Spinal cord (tissue), 10 donors: ENCODE data around the gene RAB35. TPM values are rescaled to one million over a fixed set of nuclear protein-coding genes. Genes with fewer than 3 reads are reported as not detected.

ENCODE experiments used
- DNase-seq, 6 donors: peaks; one replicate each; pipeline versions ENCODE4 v3.0.0 to v3.0.0-alpha.2; 2013 to 2015; ENCODE audit warnings: low spot score in 6 of 6, low read depth in 4 of 6
- H3K27ac ChIP-seq: one replicate; pipeline ENCODE4 v1.5.1; 2013; ENCODE audit warnings: low read depth, low read length, control low read depth
- H3K27me3 ChIP-seq: one replicate; pipeline ENCODE4 v1.6.1; 2013; ENCODE audit warnings: low read length; ENCODE audit not compliant: control insufficient read depth, insufficient read depth
- H3K36me3 ChIP-seq: one replicate; pipeline ENCODE4 v1.6.1; 2013; ENCODE audit warnings: low read length; ENCODE audit not compliant: control insufficient read depth, insufficient read depth
- H3K4me1 ChIP-seq: one replicate; pipeline ENCODE4 v1.6.1; 2013; ENCODE audit warnings: low read length; ENCODE audit not compliant: control insufficient read depth, insufficient read depth
- H3K4me3 ChIP-seq: one replicate; pipeline ENCODE4 v1.5.1; 2013; ENCODE audit warnings: low read depth, low read length, control low read depth
- H3K9me3 ChIP-seq: one replicate; pipeline ENCODE4 v1.6.1; 2013; ENCODE audit warnings: low read length; ENCODE audit not compliant: control insufficient read depth, insufficient read depth
- WGBS: methylation state at CpG from one replicate; pipeline ENCODE4 v1.1.5; 2013; ENCODE audit warnings: missing lambda C conversion rate; ENCODE audit not compliant: insufficient coverage; 5-methylcytosine and 5-hydroxymethylcytosine counted together
- polyA plus RNA-seq, 2 donors: library from polyadenylated mRNA; unstranded; fragments of 120-200 nt; gene quantifications; one replicate each; pipeline ENCODE4 v1.2.1, GENCODE V29; 2013; ENCODE audit not compliant: insufficient read length in 2 of 2
- total RNA-seq, 2 donors: library from RNA; depleted of rRNA in 1 of 2; stranded (reverse); fragments of 120-200 nt in 1 of 2; fragments of >200 nt in 1 of 2; gene quantifications; one replicate each; pipeline versions ENCODE4 v1.2.3 to v1.2.4, GENCODE V29; 2013 to 2014
- donor health status: healthy.

RAB35 gene
- total and polyA plus RNA-seq, 4 donors = 20.7 to 64.2 (median 47.2) TPM

- Histone ChIP-seq H3K27ac (no peak overlapping the region), H3K4me1 (peaks cover 19% of the 10 kb centered on the region), H3K9me3 (no peaks in the 10 kb centered on the region), H3K36me3 (peaks cover 48% of the 10 kb centered on the region), H3K27me3 (no peaks in the 10 kb centered on the region), H3K4me3 (no peak overlapping the region)
- 74% methylated on average over 26 of the region's 26 CpGs for WGBS
- DNase-seq = no peak
Measured at GRCh38 chr12:120110550-120111501, 5.7 kb downstream of the RAB35 start.

GRCh38 chr12:120109570-120110267, 6.8 kb downstream of the RAB35 start:
- Histone ChIP-seq H3K4me1 (peaks cover 10% of the 10 kb centered on the region), H3K27ac (no peak overlapping the region), H3K27me3 (no peaks in the 10 kb centered on the region), H3K36me3 (peaks cover 54% of the 10 kb centered on the region), H3K4me3 (no peak overlapping the region), H3K9me3 (no peaks in the 10 kb centered on the region)
- no peak for DNase-seq
- 78% methylated on average over 5 of the region's 10 CpGs for WGBS

GRCh38 chr12:120106151-120106550, 10.4 kb downstream of the RAB35 start:
- H3K9me3 ChIP-seq = no peaks in the 10 kb centered on the region
- H3K27me3 ChIP-seq = no peaks in the 10 kb centered on the region
- WGBS = no CpG with 5 or more reads among the region's 1 CpG
- no peak overlapping the region for H3K4me3 ChIP-seq
- peaks cover 77% of the 10 kb centered on the region for H3K36me3 ChIP-seq
- peaks cover 22% of the 10 kb centered on the region for H3K4me1 ChIP-seq
- DNase-seq = no peak
- no peak overlapping the region for H3K27ac ChIP-seq

GRCh38 chr12:120103371-120103770, 13.2 kb downstream of the RAB35 start:
- H3K4me3 ChIP-seq = no peak overlapping the region
- WGBS = 98% methylated on average over 13 of the region's 13 CpGs
- H3K27me3 ChIP-seq = no peaks in the 10 kb centered on the region
- H3K27ac ChIP-seq = no peak overlapping the region
- H3K9me3 ChIP-seq = no peaks in the 10 kb centered on the region
- peaks cover 92% of the 10 kb centered on the region for H3K36me3 ChIP-seq
- no peak for DNase-seq
- H3K4me1 ChIP-seq = peaks cover 32% of the 10 kb centered on the region

GRCh38 chr12:120103044-120103338, 13.6 kb downstream of the RAB35 start:
- Histone ChIP-seq H3K27me3 (no peaks in the 10 kb centered on the region), H3K27ac (no peak overlapping the region), H3K9me3 (no peaks in the 10 kb centered on the region), H3K4me1 (peaks cover 32% of the 10 kb centered on the region), H3K4me3 (no peak overlapping the region), H3K36me3 (peaks cover 92% of the 10 kb centered on the region)
- WGBS = 86% methylated on average over 11 of the region's 11 CpGs
- DNase-seq = no peak

- Histone ChIP-seq H3K9me3 (no peaks in the 10 kb centered on the region), H3K36me3 (peaks cover 92% of the 10 kb centered on the region), H3K4me3 (no peak overlapping the region), H3K27me3 (no peaks in the 10 kb centered on the region), H3K27ac (no peak overlapping the region), H3K4me1 (peaks cover 32% of the 10 kb centered on the region)
- DNase-seq = no peak
- 84% methylated on average over 25 of the region's 30 CpGs for WGBS
Measured at GRCh38 chr12:120102189-120103043, 14.1 kb downstream of the RAB35 start.

- no peaks in the 10 kb centered on the region for H3K27me3 ChIP-seq
- H3K4me3 ChIP-seq = no peak overlapping the region
- 78% methylated on average over 13 of the region's 13 CpGs for WGBS
- DNase-seq = no peak
- peaks cover 92% of the 10 kb centered on the region for H3K36me3 ChIP-seq
- peaks cover 32% of the 10 kb centered on the region for H3K4me1 ChIP-seq
- no peak overlapping the region for H3K27ac ChIP-seq
- H3K9me3 ChIP-seq = no peaks in the 10 kb centered on the region
Measured at GRCh38 chr12:120101617-120102016, 14.9 kb downstream of the RAB35 start.

- no peaks in the 10 kb centered on the region for H3K9me3 ChIP-seq
- DNase-seq = no peak
- 70% methylated on average over 11 of the region's 11 CpGs for WGBS
- H3K36me3 ChIP-seq = peaks cover 94% of the 10 kb centered on the region
- peaks cover 32% of the 10 kb centered on the region for H3K4me1 ChIP-seq
- H3K4me3 ChIP-seq = no peak overlapping the region
- no peaks in the 10 kb centered on the region for H3K27me3 ChIP-seq
- peak overlapping the region; percentile 25 for H3K27ac ChIP-seq
Measured at GRCh38 chr12:120101182-120101581, 15.4 kb downstream of the RAB35 start.

- no peaks in the 10 kb centered on the region for H3K27me3 ChIP-seq
- no peaks in the 10 kb centered on the region for H3K9me3 ChIP-seq
- peaks cover 97% of the 10 kb centered on the region for H3K36me3 ChIP-seq
- H3K4me3 ChIP-seq = no peak overlapping the region
- 24% methylated on average over 19 of the region's 21 CpGs for WGBS
- H3K27ac ChIP-seq = peak overlapping the region; percentile 25
- DNase-seq = peak in 4 of 6 donors; percentile 47 to 91 (median 72)
- H3K4me1 ChIP-seq = peaks cover 32% of the 10 kb centered on the region
Measured at GRCh38 chr12:120100630-120101029, 15.9 kb downstream of the RAB35 start.
